AG09309 (cell line): ENCODE measurements around the gene KCNJ11.

Experiments used
- DNase-seq: peaks from one replicate; pipeline ENCODE4 v3.0.0-alpha.2; 2010; ENCODE audit warnings: low read depth
- H3K4me3 ChIP-seq: 2 replicates; pipeline ENCODE4 v1.5.1; 2011; ENCODE audit warnings: mild to moderate bottlenecking, low read depth, low read length, moderate library complexity; ENCODE audit not compliant: control insufficient read depth
- CTCF ChIP-seq: IDR thresholded peaks from 2 replicates; pipeline ENCODE4 v1.5.1; 2011; ENCODE audit warnings: mild to moderate bottlenecking, low read depth, low read length, inconsistent platforms; ENCODE audit not compliant: insufficient read depth, control insufficient read depth; ENCODE audit errors: missing control alignments

Gene KCNJ11

DNA sequence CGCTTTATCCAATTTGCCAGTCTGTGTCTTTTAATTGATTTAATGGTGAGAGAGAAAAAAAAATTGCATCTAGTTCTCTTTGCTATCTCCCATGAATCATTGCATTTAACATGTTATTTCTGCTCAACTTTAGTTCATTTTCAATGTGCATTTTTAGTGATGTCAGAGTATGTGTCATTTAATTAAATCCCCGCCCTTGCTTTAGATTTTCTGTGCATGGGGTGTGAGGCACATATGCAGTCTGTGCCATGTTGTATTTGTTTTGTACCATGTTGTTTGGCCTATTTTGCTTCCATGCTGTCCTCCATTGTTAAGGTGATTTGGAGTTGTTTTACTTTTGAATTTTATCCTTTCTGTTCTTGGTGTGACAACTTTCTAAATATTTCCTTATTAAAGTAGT lies 45.2 kb downstream of the KCNJ11 start:
- no peak for DNase-seq
- TF ChIP-seq CTCF = no peak
- H3K4me3 ChIP-seq = no peak overlapping the region
